ES-I3 (cell line): ENCODE data around the gene TBC1D12.

ENCODE experiments used
- H3K36me3 ChIP-seq: 2 replicates; pipeline ENCODE4 v1.6.1; 2013; ENCODE audit warnings: mild to moderate bottlenecking, low read length, control low read depth, moderate library complexity; ENCODE audit not compliant: insufficient read depth
- H3K4me1 ChIP-seq: 2 replicates; pipeline ENCODE4 v1.6.1; 2013; ENCODE audit warnings: mild to moderate bottlenecking, control low read depth, low read length; ENCODE audit not compliant: insufficient read depth
- H3K9ac ChIP-seq: 2 replicates; pipeline ENCODE4 v1.6.1; 2013; ENCODE audit warnings: low read depth, mild to moderate bottlenecking, low read length, moderate library complexity
- H3K9me3 ChIP-seq: 2 replicates; pipeline ENCODE4 v1.6.1; 2013; ENCODE audit warnings: mild to moderate bottlenecking, low read length, moderate library complexity; ENCODE audit not compliant: control insufficient read depth, insufficient read depth

The TBC1D12 gene

DNA sequence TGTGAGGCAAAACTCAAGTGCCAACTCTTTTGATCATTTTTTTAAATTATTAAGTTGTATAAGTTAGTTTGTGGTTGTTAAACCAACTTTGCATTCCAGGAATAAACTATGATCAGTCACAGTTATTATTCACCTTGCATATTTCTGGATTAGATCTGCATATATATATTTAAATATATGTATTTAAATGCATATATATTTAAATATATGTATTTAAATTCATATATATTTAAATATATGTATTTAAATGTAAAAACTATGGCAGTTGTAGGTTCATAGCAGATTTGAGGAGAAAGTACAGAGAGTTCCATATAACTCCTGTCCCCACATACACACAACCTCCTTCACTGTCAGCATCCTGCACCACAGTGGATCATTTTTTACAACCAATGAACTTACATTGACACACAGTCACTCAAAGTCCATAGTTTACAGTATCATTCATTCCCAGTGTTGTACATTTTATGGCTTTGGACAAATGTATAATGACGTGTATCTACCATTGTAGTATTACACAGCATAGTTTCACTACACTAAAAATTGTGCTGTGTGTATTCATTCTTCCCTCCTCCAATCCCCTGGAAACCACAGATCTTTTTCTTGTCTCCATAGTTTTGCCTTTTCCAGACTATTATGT is 49.7 kb downstream of the TBC1D12 start:
- H3K9me3 ChIP-seq: no peaks in the 10 kb centered on the region
- no peaks in the 10 kb centered on the region for H3K4me1 ChIP-seq
- H3K36me3 ChIP-seq: no peaks in the 10 kb centered on the region
- no peak overlapping the region for H3K9ac ChIP-seq

- no peaks in the 10 kb centered on the region for H3K4me1 ChIP-seq
- H3K9me3 ChIP-seq: peaks cover 4% of the 10 kb centered on the region; the same call in 1 of the 2 replicates
- no peak overlapping the region for H3K9ac ChIP-seq
- no peaks in the 10 kb centered on the region for H3K36me3 ChIP-seq
Measured at GRCh38 chr10:94456942-94457341, 54.6 kb downstream of the TBC1D12 start.

DNA sequence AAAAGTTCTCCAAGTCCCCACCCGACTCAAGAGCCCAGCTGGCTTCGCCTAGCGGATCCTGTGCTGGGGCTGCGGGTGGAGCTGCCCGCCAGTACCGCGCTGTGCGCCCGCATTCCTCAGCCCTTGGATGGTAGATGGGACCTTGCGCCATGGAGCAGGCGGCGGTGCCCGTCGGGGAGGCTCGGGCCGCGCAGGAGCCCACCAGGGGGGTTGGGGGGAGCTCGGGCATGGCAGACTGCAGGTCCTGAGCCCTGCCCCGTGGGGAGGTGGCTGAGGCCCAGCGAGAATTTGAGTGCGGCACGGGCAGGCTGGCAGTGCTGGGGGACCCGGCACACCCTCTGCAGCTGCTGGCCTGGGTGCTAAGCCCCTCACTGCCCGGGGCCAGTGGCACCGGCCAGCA is 57.0 kb downstream of the TBC1D12 start:
- H3K9me3 ChIP-seq: peaks cover 4% of the 10 kb centered on the region; the same call in 1 of the 2 replicates
- H3K36me3 ChIP-seq: no peaks in the 10 kb centered on the region
- H3K9ac ChIP-seq: no peak overlapping the region
- H3K4me1 ChIP-seq: no peaks in the 10 kb centered on the region

DNA sequence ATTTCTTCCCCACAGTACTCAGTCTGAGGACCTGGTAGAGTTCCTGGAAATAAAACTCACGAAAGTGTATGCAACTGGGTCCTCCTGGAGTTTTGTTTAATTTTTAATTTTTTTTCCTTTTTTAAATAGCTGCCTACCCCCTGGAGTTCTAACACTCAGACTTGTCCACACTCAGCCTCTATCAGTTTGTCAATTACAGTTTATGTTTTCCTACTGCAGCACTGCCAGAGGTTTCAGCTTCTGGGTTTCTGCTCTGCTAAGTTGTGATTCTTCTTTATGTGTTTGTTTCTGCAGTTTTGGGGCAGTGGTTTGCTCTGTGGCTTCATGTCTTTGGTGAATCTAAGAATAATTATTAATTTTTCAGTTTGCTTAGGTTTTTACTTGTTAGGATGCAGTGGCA is 59.2 kb downstream of the TBC1D12 start:
- Histone ChIP-seq H3K9me3 (peaks cover 4% of the 10 kb centered on the region; the same call in 1 of the 2 replicates), H3K36me3 (no peaks in the 10 kb centered on the region), H3K9ac (no peak overlapping the region), H3K4me1 (no peaks in the 10 kb centered on the region)

DNA sequence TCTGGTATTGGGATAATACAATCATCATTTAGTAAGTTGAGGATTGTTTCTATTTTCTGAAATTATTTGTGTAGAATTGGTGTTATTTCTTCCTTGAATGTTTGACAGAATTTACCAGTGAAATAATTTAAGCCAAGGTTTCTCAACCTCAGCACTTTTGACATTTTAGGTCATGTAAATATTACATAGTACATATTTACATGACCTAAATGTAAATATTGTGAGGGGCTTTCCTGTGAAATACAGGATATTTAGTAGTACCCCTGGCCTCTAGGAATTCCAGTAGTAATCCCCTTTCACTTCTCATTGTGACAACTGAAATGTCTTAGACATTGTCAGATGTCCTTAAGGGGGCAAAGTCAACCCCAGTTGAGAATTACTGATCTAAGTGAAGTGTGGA is 59.8 kb downstream of the TBC1D12 start:
- no peaks in the 10 kb centered on the region for H3K4me1 ChIP-seq
- H3K9me3 ChIP-seq: peaks cover 4% of the 10 kb centered on the region; the same call in 1 of the 2 replicates
- H3K36me3 ChIP-seq: no peaks in the 10 kb centered on the region
- H3K9ac ChIP-seq: no peak overlapping the region

DNA sequence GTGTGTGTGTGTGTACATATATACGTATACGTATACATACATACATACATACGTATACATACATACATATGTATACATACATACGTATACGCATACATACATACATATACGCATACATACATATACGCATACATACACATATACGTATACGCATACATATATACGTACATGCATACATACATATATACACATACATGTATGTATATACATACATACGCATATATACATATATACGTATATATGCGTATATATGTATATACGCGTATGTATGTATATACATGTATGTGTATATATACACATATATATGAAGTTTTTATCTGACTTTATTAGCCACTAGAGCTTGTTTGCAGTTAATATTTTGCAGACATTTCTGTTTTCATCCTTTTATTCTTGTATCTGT is 63.3 kb downstream of the TBC1D12 start:
- no peak overlapping the region for H3K9ac ChIP-seq
- H3K4me1 ChIP-seq: no peaks in the 10 kb centered on the region
- H3K36me3 ChIP-seq: no peaks in the 10 kb centered on the region
- H3K9me3 ChIP-seq: no peaks in the 10 kb centered on the region

DNA sequence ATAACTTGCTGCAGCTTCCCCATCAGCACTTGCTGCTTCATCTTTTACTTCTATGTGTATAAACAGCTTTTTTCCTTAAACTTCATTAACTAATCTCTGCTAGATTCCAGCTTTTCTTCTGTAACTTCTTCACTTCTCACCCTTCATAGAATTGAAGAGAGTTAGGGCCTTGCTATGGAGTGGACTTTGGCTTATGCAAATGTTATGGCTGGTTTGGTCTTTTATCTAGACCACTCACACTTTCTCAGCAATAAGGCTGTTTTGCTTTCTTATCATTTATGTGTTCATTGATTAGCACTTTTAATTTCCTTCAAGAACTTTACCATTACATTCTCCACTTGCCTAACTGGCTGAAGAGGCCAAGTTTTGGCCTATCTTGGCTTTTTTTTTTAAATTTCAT is 79.1 kb downstream of the TBC1D12 start:
- H3K36me3 ChIP-seq: no peaks in the 10 kb centered on the region
- H3K4me1 ChIP-seq: no peaks in the 10 kb centered on the region
- no peaks in the 10 kb centered on the region for H3K9me3 ChIP-seq
- H3K9ac ChIP-seq: no peak overlapping the region

DNA sequence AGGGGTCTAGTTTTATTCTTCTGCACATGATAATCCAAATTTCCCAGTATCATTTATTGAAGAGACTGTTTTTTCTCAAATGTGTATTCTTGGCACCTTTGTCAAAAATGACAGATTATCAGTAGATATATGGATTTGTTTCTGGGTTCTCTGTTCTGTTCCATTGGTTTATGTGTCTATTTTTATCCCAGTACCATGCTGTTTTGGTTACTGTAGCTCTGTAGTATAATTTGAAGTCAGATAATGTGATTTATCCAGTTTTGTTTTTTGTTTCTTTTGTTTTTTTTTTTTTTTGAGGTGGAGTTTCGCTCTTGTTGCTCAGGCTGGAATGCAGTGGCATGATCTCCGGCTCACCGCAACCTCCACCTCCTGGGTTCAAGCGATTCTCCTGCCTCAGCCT is 81.6 kb downstream of the TBC1D12 start:
- no peaks in the 10 kb centered on the region for H3K9me3 ChIP-seq
- H3K4me1 ChIP-seq: no peaks in the 10 kb centered on the region
- no peak overlapping the region for H3K9ac ChIP-seq
- H3K36me3 ChIP-seq: no peaks in the 10 kb centered on the region

GRCh38 chr10:94485094-94485493 is 82.8 kb downstream of the TBC1D12 start:
- H3K9me3 ChIP-seq: no peaks in the 10 kb centered on the region
- H3K9ac ChIP-seq: no peak overlapping the region
- H3K4me1 ChIP-seq: no peaks in the 10 kb centered on the region
- no peaks in the 10 kb centered on the region for H3K36me3 ChIP-seq

- H3K9me3 ChIP-seq: no peaks in the 10 kb centered on the region
- no peaks in the 10 kb centered on the region for H3K4me1 ChIP-seq
- no peaks in the 10 kb centered on the region for H3K36me3 ChIP-seq
- H3K9ac ChIP-seq: no peak overlapping the region
Measured at GRCh38 chr10:94487575-94487974, 85.2 kb downstream of the TBC1D12 start.

DNA sequence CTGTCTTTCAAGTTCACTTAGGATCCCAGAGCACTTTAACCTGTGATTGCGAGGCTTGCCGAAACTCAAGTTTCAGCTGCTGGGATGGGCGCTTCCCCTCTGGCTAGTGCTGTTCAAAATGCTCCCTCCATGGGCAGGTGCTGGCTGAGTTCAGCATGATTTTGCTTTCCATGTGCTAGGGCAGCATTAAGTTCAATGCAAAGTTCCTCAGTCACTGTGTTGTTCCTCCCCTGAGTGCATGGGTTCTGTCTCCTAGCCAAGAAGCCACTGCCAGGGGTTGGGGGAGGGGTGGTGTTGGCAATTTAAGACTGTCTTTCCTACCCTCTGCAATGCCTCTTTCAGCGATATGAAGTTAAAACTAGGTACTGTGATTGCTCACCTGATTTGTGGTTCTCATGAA is 86.8 kb downstream of the TBC1D12 start:
- Histone ChIP-seq H3K4me1 (no peaks in the 10 kb centered on the region), H3K9me3 (no peaks in the 10 kb centered on the region), H3K36me3 (no peaks in the 10 kb centered on the region), H3K9ac (no peak overlapping the region)

DNA sequence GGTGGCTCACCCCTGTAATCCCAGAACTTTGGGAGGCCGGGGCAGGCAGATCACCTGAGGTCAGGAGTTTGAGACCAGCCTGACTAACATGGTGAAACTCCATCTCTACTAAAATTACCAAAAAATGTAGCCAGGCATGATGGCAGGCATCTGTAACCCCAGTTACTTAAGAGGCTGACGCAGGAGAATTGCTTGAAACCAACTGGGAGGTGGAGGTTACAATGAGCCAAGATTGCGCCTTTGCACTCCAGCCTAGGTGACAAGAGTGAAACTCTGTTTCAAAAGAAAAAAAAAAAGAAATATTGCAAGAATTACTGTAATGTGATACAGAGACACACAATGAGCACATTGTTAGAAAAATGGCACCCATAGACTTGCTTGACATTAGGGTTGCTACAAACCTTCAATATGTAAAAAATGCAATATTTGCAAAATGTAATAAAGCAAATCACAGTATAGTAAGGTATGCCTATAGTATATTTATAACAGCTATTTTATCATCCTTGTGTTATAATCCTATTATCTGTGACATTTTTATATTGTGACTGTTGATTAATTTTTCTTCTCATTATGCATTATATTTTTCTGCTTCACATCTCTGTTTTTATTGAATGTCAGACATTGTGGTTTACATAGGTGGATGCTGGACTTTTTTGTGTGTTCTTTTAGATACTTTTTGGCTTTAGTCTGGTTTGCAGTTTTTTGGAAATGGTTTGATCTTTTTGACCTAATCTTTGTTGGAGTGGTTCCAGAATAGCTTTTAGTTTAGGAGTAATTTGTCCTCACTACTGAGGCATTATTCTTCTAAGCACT is 87.8 kb downstream of the TBC1D12 start:
- no peak overlapping the region for H3K9ac ChIP-seq
- H3K9me3 ChIP-seq: no peaks in the 10 kb centered on the region
- H3K4me1 ChIP-seq: no peaks in the 10 kb centered on the region
- no peaks in the 10 kb centered on the region for H3K36me3 ChIP-seq

DNA sequence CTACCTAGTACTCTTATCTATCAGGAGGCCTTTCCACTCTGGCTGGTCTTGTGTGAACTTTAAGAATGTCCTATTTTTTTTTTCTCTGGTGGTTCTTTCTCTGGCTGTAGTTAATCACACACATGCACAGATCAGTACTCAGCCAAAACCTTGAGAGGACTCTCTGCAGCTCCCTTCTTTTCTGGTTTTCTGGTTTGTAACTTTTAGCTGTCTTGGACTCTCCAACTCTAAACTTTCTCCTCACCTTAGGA is 88.4 kb downstream of the TBC1D12 start:
- no peaks in the 10 kb centered on the region for H3K36me3 ChIP-seq
- no peaks in the 10 kb centered on the region for H3K4me1 ChIP-seq
- no peak overlapping the region for H3K9ac ChIP-seq
- no peaks in the 10 kb centered on the region for H3K9me3 ChIP-seq

DNA sequence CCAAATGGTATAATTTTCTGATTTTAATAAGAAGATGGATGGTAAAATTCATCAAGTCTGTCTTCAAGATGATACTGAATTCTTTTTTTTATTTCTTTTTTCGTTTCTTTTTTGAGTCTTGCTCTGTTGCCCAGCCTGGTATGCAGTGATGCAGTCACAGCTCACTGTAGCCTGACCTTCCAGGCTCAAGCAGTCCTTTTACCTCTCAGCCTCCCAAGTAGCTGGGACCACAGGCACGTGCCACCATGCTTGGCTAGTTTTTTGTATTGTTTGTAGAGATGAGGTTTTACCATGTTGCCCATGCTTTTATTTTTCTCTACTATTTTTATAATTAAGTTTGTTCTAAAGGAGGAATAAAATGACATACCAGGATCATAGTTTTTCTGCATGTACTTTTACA is 91.1 kb downstream of the TBC1D12 start:
- Histone ChIP-seq H3K9me3 (no peaks in the 10 kb centered on the region), H3K4me1 (no peaks in the 10 kb centered on the region), H3K36me3 (no peaks in the 10 kb centered on the region), H3K9ac (no peak overlapping the region)

DNA sequence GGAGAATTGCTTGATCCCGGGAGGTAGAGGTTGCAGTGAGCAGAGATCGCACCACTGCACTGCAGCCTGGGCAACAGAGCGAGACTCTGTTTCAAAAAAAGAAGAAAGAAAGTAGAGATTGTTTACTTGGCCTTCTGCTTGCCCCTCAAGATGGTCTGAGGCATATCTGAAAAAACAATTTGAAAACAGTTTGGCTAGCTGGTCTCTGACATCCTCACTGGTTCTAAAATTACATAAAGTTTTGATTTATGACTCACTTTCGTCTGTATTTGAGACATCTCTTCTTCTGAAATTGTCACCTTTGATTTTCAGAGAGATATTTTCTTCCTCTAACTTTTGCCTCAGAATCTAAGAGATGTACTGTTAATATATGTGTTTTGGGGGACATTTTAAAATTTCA is 93.7 kb downstream of the TBC1D12 start:
- Histone ChIP-seq H3K9me3 (no peaks in the 10 kb centered on the region), H3K36me3 (no peaks in the 10 kb centered on the region), H3K4me1 (no peaks in the 10 kb centered on the region), H3K9ac (no peak overlapping the region)
